H9 (cell line): Measurements from ENCODE around the gene MLLT6. TPM values are rescaled to one million over a fixed set of nuclear protein-coding genes. Genes with fewer than 3 reads are reported as not detected.

ENCODE experiments used
- DNase-seq: peaks from one replicate; pipeline ENCODE4 v3.0.0-alpha.2; 2017
- H2AFZ ChIP-seq: one replicate; pipeline ENCODE4 v1.6.1; 2013; ENCODE audit warnings: mild to moderate bottlenecking, low read length, control low read depth, moderate library complexity
- H2AK5ac ChIP-seq: 2 replicates; pipeline ENCODE4 v1.6.1; 2013; ENCODE audit warnings: low read length, control low read depth, mixed read lengths; ENCODE audit not compliant: insufficient read length
- H2BK120ac ChIP-seq: one replicate; pipeline ENCODE4 v1.6.1; 2013; ENCODE audit warnings: low read depth, mild to moderate bottlenecking, low read length, control low read depth, inconsistent platforms; ENCODE audit not compliant: poor library complexity, severe bottlenecking
- H2BK12ac ChIP-seq: 2 replicates; pipeline ENCODE4 v1.6.1; 2013; ENCODE audit warnings: low read length, control low read depth, mixed read lengths, low read depth; ENCODE audit not compliant: insufficient read length
- H2BK15ac ChIP-seq: 2 replicates; pipeline ENCODE4 v1.6.1; 2013; ENCODE audit warnings: low read depth, low read length, control low read depth
- H2BK20ac ChIP-seq: one replicate; pipeline ENCODE4 v1.6.1; 2013; ENCODE audit warnings: low read depth, mild to moderate bottlenecking, low read length, control low read depth, inconsistent platforms; ENCODE audit not compliant: poor library complexity, severe bottlenecking
- H2BK5ac ChIP-seq: 2 replicates; pipeline ENCODE4 v1.6.1; 2013; ENCODE audit warnings: low read length, control low read depth, mixed read lengths; ENCODE audit not compliant: insufficient read length
- H3K14ac ChIP-seq: 2 replicates; pipeline ENCODE4 v1.6.1; 2013; ENCODE audit warnings: low read length, control low read depth; ENCODE audit not compliant: insufficient read depth
- H3K18ac ChIP-seq: 2 replicates; pipeline ENCODE4 v1.6.1; 2013; ENCODE audit warnings: low read depth, mild to moderate bottlenecking, mixed read lengths, low read length, control low read depth; ENCODE audit not compliant: insufficient read length
- H3K23ac ChIP-seq: 2 replicates; pipeline ENCODE4 v1.6.1; 2013; ENCODE audit warnings: low read length, control low read depth, mixed read lengths, low read depth; ENCODE audit not compliant: insufficient read length
- H3K23me2 ChIP-seq: 2 replicates; pipeline ENCODE4 v1.6.1; 2013; ENCODE audit warnings: low read depth, mild to moderate bottlenecking, mixed read lengths, low read length, control low read depth; ENCODE audit not compliant: insufficient read length, poor library complexity, severe bottlenecking
- H3K27ac ChIP-seq: 2 replicates; pipeline ENCODE4 v1.5.1; 2013; ENCODE audit warnings: low read length, control low read depth, mixed read lengths, low read depth; ENCODE audit not compliant: insufficient read length
- H3K27me3 ChIP-seq: 2 replicates; pipeline ENCODE4 v1.6.1; 2013; ENCODE audit warnings: low read length, control low read depth, inconsistent platforms; ENCODE audit not compliant: insufficient read depth
- H3K4ac ChIP-seq: 2 replicates; pipeline ENCODE4 v1.6.1; 2013; ENCODE audit warnings: low read depth, mild to moderate bottlenecking, control low read depth, inconsistent platforms, low read length, moderate library complexity
- H3K4me1 ChIP-seq: 2 replicates; pipeline ENCODE4 v1.6.1; 2013; ENCODE audit warnings: low read length, control low read depth, inconsistent platforms; ENCODE audit not compliant: insufficient read depth
- H3K4me2 ChIP-seq: 2 replicates; pipeline ENCODE4 v1.6.1; 2013; ENCODE audit warnings: low read length, control low read depth, mixed read lengths; ENCODE audit not compliant: insufficient read length, insufficient read depth
- H3K56ac ChIP-seq: 2 replicates; pipeline ENCODE4 v1.6.1; 2013; ENCODE audit warnings: low read depth, mild to moderate bottlenecking, mixed read lengths, low read length, control low read depth; ENCODE audit not compliant: insufficient read length
- H3K79me1 ChIP-seq: 2 replicates; pipeline ENCODE4 v1.6.1; 2013; ENCODE audit warnings: low read depth, mild to moderate bottlenecking, moderate library complexity, low read length, control low read depth, inconsistent platforms; ENCODE audit not compliant: insufficient read depth, poor library complexity, severe bottlenecking
- H3K79me2 ChIP-seq: 2 replicates; pipeline ENCODE4 v1.6.1; 2013; ENCODE audit warnings: low read length, control low read depth, inconsistent platforms; ENCODE audit not compliant: insufficient read depth
- H3K9ac ChIP-seq: 2 replicates; pipeline ENCODE4 v1.6.1; 2013; ENCODE audit warnings: low read length, control low read depth, mixed read lengths; ENCODE audit not compliant: insufficient read length; ENCODE audit errors: extremely low read depth
- H3K9me3 ChIP-seq: one replicate; pipeline ENCODE4 v1.6.1; 2013; ENCODE audit warnings: low read depth, low read length, inconsistent platforms; ENCODE audit not compliant: control insufficient read depth
- H3T11ph ChIP-seq: one replicate; pipeline ENCODE4 v1.6.1; 2013; ENCODE audit warnings: mild to moderate bottlenecking, low read length, control low read depth, inconsistent platforms
- H4K20me1 ChIP-seq: one replicate; pipeline ENCODE4 v1.6.1; 2013; ENCODE audit not compliant: control insufficient read depth, insufficient read length, insufficient read depth
- H4K5ac ChIP-seq: 2 replicates; pipeline ENCODE4 v1.6.1; 2013; ENCODE audit warnings: low read depth, mild to moderate bottlenecking, mixed read lengths, low read length, control low read depth; ENCODE audit not compliant: insufficient read length
- H4K8ac ChIP-seq: replicated peaks from 2 replicates; pipeline ENCODE4 v1.6.1; 2013; ENCODE audit warnings: low read length, control low read depth, mixed read lengths, low read depth; ENCODE audit not compliant: insufficient read length
- H4K91ac ChIP-seq: 2 replicates; pipeline ENCODE4 v1.6.1; 2013; ENCODE audit warnings: low read depth, mild to moderate bottlenecking, moderate library complexity, mixed read lengths, low read length, control low read depth; ENCODE audit not compliant: insufficient read length
- H3K27ac Mint-ChIP-seq, 3 experiments: 2 replicates in 2 of 3; 3 replicates in 1 of 3; pipeline ENCODE4 v1.8.0; 2020 to 2021; ENCODE audit warnings: mixed read lengths in 3 of 3, mild to moderate bottlenecking in 1 of 3, moderate library complexity in 1 of 3
- H3K27me3 Mint-ChIP-seq: 2 replicates; pipeline ENCODE4 v1.8.0; 2021; ENCODE audit warnings: low read depth, mild to moderate bottlenecking, moderate library complexity, mixed read lengths
- H3K36me3 Mint-ChIP-seq, 3 experiments: 2 replicates in 2 of 3; 3 replicates in 1 of 3; pipeline ENCODE4 v1.8.0; 2020 to 2021; ENCODE audit warnings: low read depth in 3 of 3, mixed read lengths in 3 of 3; ENCODE audit not compliant: insufficient read depth in 1 of 3
- H3K4me1 Mint-ChIP-seq, 2 experiments: 2 replicates each; pipeline ENCODE4 v1.8.0; 2020; ENCODE audit warnings: mixed read lengths in 2 of 2
- H3K4me3 Mint-ChIP-seq, 2 experiments: 2 replicates in 1 of 2; 3 replicates in 1 of 2; pipeline ENCODE4 v1.8.0; 2020 to 2021; ENCODE audit warnings: mild to moderate bottlenecking in 2 of 2, mixed read lengths in 2 of 2, moderate library complexity in 1 of 2
- H3K9me3 Mint-ChIP-seq, 2 experiments: 2 replicates in 1 of 2; 3 replicates in 1 of 2; pipeline ENCODE4 v1.8.0; 2020; ENCODE audit warnings: mild to moderate bottlenecking in 2 of 2, mixed read lengths in 2 of 2, moderate library complexity in 1 of 2
- WGBS: extraction: QIAGEN DNeasy Blood & Tissue Kit; methylation state at CpG from one replicate; pipeline ENCODE4 v1.1.7; 2013; ENCODE audit warnings: missing lambda C conversion rate, low lambda C conversion rate, mixed read lengths; ENCODE audit not compliant: insufficient read length; ENCODE audit errors: extremely low coverage; 5-methylcytosine and 5-hydroxymethylcytosine counted together
- long read RNA-seq: library from polyadenylated mRNA; unstranded; transcript quantifications from one replicate; pipeline ENCODE4 v2.0.0, GENCODE V29; 2020
- total RNA-seq: library from RNA; stranded (reverse); gene quantifications from 2 replicates; pipeline ENCODE4 v1.2.1, GENCODE V29; 2021
- TF ChIP-seq, protein P1 (sequence below): fragments of 200-600 bp; sonication (generic); conservative IDR thresholded peaks from 3 replicates; pipeline ENCODE4 v1.8.0; 2021; ENCODE audit warnings: antibody characterized with exemption, mild to moderate bottlenecking

MLLT6 gene
- total RNA-seq: 25.1 and 26.4 TPM in 2 replicates
- long read RNA-seq, partial matches to known transcripts: 2 of 5 reads
- long read RNA-seq, other reads (novel, unspliced or antisense): 3 of 5 reads

DNA sequence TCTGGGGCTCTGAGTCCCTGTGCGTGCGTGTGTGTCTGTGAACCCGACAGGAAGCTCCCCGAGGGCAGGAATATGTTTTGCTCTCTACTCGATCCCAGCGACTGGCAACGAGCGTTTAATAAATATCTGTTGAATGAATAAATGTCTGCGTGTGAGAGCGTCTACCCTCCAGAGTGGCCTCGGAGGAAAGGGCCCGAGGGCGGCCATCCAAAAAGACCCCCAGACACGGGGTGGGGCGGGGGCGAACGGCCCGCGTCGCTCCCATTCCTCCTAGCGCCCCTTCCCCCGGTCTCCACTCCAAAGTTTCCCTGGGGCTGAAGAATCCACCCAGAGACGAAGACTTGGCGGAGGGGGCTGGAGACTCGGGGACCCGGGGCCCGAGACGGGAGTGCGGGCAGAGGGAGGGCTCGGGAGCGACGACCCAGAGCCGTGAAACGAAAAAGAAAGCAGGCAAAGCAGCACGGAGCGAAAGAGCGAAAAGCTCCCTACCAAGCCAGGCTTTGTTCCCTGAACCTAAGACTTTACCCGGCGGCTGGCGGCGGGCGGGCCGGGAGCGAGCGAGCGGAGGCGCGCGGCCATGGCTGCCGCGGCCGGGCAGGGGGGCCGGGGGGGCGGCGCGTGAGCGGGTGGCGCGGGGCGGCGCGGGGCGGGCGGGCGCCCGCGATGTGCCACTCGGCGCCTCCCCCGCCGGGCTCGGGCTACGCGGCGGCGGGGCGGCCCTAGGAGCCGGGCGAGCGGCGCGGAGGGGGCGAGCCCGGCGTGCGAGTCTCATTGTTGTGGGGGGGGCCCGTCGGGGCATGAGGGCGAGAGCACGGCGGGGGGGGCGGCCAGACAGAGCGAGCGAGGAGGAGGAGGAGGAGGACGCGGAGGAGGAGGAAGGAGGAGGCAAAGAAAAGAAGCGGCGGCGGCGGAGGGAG is at the start of gene MLLT6:
MLLT6 (plus strand) TSS at position 668 of the 917 bp plus-strand sequence. CDS start 360 bp downstream, outside the sequence.
- Histone ChIP-seq H2BK120ac (no peak within 1 kb of the TSS), H3K27me3 (peaks cover 57% of the 10 kb centered on the region), H3K79me1 (no peaks in the 10 kb centered on the region), H3K4ac (no peak within 1 kb of the TSS), H3K4me1 (peaks cover 5% of the 10 kb centered on the region; the same call in 1 of the 2 replicates), H3K9me3 (no peaks in the 10 kb centered on the region), H2AK5ac (no peak within 1 kb of the TSS), H3K23me2 (peaks cover 25% of the 10 kb centered on the region), H3K56ac (no peak within 1 kb of the TSS), H3K27ac (no peak within 1 kb of the TSS), H3K79me2 (no peaks in the 10 kb centered on the region), H3T11ph (no peak within 1 kb of the TSS), H3K4me2 (peak within 1 kb of the TSS; percentile 63), H4K91ac (no peak within 1 kb of the TSS), H3K18ac (no peak within 1 kb of the TSS), H3K14ac (no peak within 1 kb of the TSS), H2BK20ac (no peak within 1 kb of the TSS), H3K23ac (no peak within 1 kb of the TSS), H4K20me1 (no peaks in the 10 kb centered on the region), H2BK12ac (no peak within 1 kb of the TSS), H2AFZ (no peak within 1 kb of the TSS), H4K8ac (no peak within 1 kb of the TSS), H2BK5ac (no peak within 1 kb of the TSS), H4K5ac (no peak within 1 kb of the TSS), H2BK15ac (no peak within 1 kb of the TSS), H3K9ac (no peak within 1 kb of the TSS)
- DNase-seq: peak; percentile 73
- H3K4me3 Mint-ChIP-seq: peak within 1 kb of the TSS; percentile 77 to 90
- H3K9me3 Mint-ChIP-seq: peaks cover 0 to 3% of the 10 kb centered on the region in 2 experiments; a peak in 3 of 5 replicates
- H3K4me1 Mint-ChIP-seq: peaks cover 42 to 58% of the 10 kb centered on the region in 2 experiments
- H3K27ac Mint-ChIP-seq: peak within 1 kb of the TSS; percentile 28 to 82 (median 79); a peak in 3 of 7 replicates
- WGBS: no CpG with 5 or more reads among the region's 100 CpGs
- no peaks in the 10 kb centered on the region; a peak in 3 of 7 replicates for H3K36me3 Mint-ChIP-seq
- H3K27me3 Mint-ChIP-seq: peaks cover 91% of the 10 kb centered on the region
- TF ChIP-seq, protein P1, sequence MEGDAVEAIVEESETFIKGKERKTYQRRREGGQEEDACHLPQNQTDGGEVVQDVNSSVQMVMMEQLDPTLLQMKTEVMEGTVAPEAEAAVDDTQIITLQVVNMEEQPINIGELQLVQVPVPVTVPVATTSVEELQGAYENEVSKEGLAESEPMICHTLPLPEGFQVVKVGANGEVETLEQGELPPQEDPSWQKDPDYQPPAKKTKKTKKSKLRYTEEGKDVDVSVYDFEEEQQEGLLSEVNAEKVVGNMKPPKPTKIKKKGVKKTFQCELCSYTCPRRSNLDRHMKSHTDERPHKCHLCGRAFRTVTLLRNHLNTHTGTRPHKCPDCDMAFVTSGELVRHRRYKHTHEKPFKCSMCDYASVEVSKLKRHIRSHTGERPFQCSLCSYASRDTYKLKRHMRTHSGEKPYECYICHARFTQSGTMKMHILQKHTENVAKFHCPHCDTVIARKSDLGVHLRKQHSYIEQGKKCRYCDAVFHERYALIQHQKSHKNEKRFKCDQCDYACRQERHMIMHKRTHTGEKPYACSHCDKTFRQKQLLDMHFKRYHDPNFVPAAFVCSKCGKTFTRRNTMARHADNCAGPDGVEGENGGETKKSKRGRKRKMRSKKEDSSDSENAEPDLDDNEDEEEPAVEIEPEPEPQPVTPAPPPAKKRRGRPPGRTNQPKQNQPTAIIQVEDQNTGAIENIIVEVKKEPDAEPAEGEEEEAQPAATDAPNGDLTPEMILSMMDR: no peak
